NCI-H2107 treated with DMSO at 0.1 percent for 48 hours (cell line): ENCODE data around the gene FCAR.
"Not testable (repeated sequence)": the region's sequence is repeated elsewhere in the genome, so short reads cannot be mapped to it uniquely, and the experiment has no call there.

Experiments
- DNase-seq: peaks from one replicate; lab custom pipeline; 2025; ENCODE audit not compliant: unreplicated experiment; lab: John Stamatoyannopoulos, UW

The FCAR gene

GRCh38 chr19:54893406-54893805 is 19.4 kb downstream of the FCAR start:
- no peak for DNase-seq

GRCh38 chr19:54894106-54894505 is 20.1 kb downstream of the FCAR start:
- DNase-seq = not testable (repeated sequence)

GRCh38 chr19:54896036-54896435 is 22.0 kb downstream of the FCAR start:
- no peak for DNase-seq

GRCh38 chr19:54898685-54899084 is 24.6 kb downstream of the FCAR start:
- DNase-seq = not testable (repeated sequence)

- not testable (repeated sequence) for DNase-seq
Observed at GRCh38 chr19:54899646-54900045, 25.6 kb downstream of the FCAR start.

- not testable (repeated sequence) for DNase-seq
Observed at GRCh38 chr19:54901153-54901552, 27.1 kb downstream of the FCAR start.

GRCh38 chr19:54902061-54902460 is 28.0 kb downstream of the FCAR start:
- DNase-seq = no peak

GRCh38 chr19:54903303-54903702 is 29.3 kb downstream of the FCAR start:
- DNase-seq = no peak

- not testable (repeated sequence) for DNase-seq
Observed at GRCh38 chr19:54904261-54904660, 30.2 kb downstream of the FCAR start.

- DNase-seq = no peak
Observed at GRCh38 chr19:54905421-54905802, 31.4 kb downstream of the FCAR start.

GRCh38 chr19:54905803-54906511 is 31.9 kb downstream of the FCAR start, which contains the start of gene NCR1:
Gene NCR1 (plus strand): TSS chr19:54906148. CDS start chr19:54906188, 40 bp downstream.
- no peak for DNase-seq

GRCh38 chr19:54906819-54907218 is 32.8 kb downstream of the FCAR start:
- no peak for DNase-seq

GRCh38 chr19:54907899-54908298 is 33.9 kb downstream of the FCAR start:
- DNase-seq = not testable (repeated sequence)

- no peak for DNase-seq
Observed at GRCh38 chr19:54916822-54917221, 42.8 kb downstream of the FCAR start.

- no peak for DNase-seq
Observed at GRCh38 chr19:54918499-54918898, 44.5 kb downstream of the FCAR start.

GRCh38 chr19:54919646-54920563 is 45.9 kb downstream of the FCAR start:
- not testable (repeated sequence) for DNase-seq

- no peak for DNase-seq
Observed at GRCh38 chr19:54921082-54921481, 47.0 kb downstream of the FCAR start.

GRCh38 chr19:54923276-54923675 is 49.2 kb downstream of the FCAR start:
- no peak for DNase-seq

GRCh38 chr19:54928299-54928698 is 54.3 kb downstream of the FCAR start:
- DNase-seq = no peak

GRCh38 chr19:54937926-54938325 is 63.9 kb downstream of the FCAR start:
- no peak for DNase-seq

- no peak for DNase-seq
Observed at GRCh38 chr19:54938906-54939305, 64.9 kb downstream of the FCAR start.

- not testable (repeated sequence) for DNase-seq
Observed at GRCh38 chr19:54939538-54939937, 65.5 kb downstream of the FCAR start.
